Panc1 (cell line): ENCODE results near the gene TPRN. TPM values are rescaled to one million over a fixed set of nuclear protein-coding genes. Genes with fewer than 3 reads are reported as not detected.
A peak's percentile ranks its signal among the peaks of the same experiment; 100 is the strongest.

ENCODE experiments used
- ATAC-seq: fragments of 200-7000 bp; cut with Tn5 transposase; 2 replicates; pipeline ENCODE4 v1.9.1; 2020; ENCODE audit warnings: mild to moderate bottlenecking, moderate library complexity
- BruUV-seq: library from RNA; stranded (reverse); fragments of 400-500 nt; replicated peaks from 2 replicates; lab custom pipeline; 2021; lab: Mats Ljungman, UMichigan
- CTCF ChIA-PET: fragments of 300-600 bp; sonication (Branson Sonifier 250); formaldehyde crosslinking; loops from one replicate; lab custom pipeline; 2022; ENCODE audit warnings: antibody characterized with exemption; lab: Charles Lee
- POLR2A ChIA-PET: fragments of 300-600 bp; sonication (Branson Sonifier 250); formaldehyde crosslinking; loops from one replicate; lab custom pipeline; 2022; ENCODE audit warnings: antibody characterized with exemption; lab: Charles Lee
- DNase-seq: peaks from one replicate; pipeline ENCODE4 v3.0.0-alpha.2; 2010; ENCODE audit warnings: low read depth, low spot score
- H3K27ac ChIP-seq: 2 replicates; pipeline ENCODE4 v1.5.1; 2011; ENCODE audit warnings: mild to moderate bottlenecking, low read length, inconsistent platforms
- H3K27me3 ChIP-seq: fragments of 200-500 bp; sonication (Bioruptor generic); 2 replicates; pipeline ENCODE4 v1.6.0; 2014; ENCODE audit warnings: low read length, inconsistent platforms; ENCODE audit not compliant: control insufficient read depth, insufficient read depth
- H3K36me3 ChIP-seq: fragments of 200-500 bp; sonication (Bioruptor generic); 2 replicates; pipeline ENCODE4 v1.5.1; 2014; ENCODE audit warnings: inconsistent platforms, mild to moderate bottlenecking, low read length, moderate library complexity; ENCODE audit not compliant: control insufficient read depth, insufficient read depth
- H3K4me1 ChIP-seq: 2 replicates; pipeline ENCODE4 v1.5.1; 2011; ENCODE audit warnings: inconsistent platforms, mild to moderate bottlenecking, low read length, moderate library complexity; ENCODE audit not compliant: control insufficient read depth, insufficient read depth
- H3K4me3 ChIP-seq, 2 experiments: 2 replicates each; pipeline ENCODE4 v1.5.1; 2011 to 2012; ENCODE audit warnings: low read depth in 2 of 2, low read length in 2 of 2, mild to moderate bottlenecking in 2 of 2, inconsistent platforms in 1 of 2, moderate library complexity in 1 of 2
- H3K9me3 ChIP-seq: fragments of 200-500 bp; sonication (Bioruptor generic); 2 replicates; pipeline ENCODE4 v1.5.1; 2014; ENCODE audit warnings: low read depth, mild to moderate bottlenecking, inconsistent platforms, low read length, moderate library complexity; ENCODE audit not compliant: control insufficient read depth, insufficient read depth
- CTCF ChIP-seq: fragments of 450-650 bp; IDR thresholded peaks from 2 replicates; pipeline ENCODE4 v1.5.1; 2017; ENCODE audit warnings: mild to moderate bottlenecking
- POLR2AphosphoS5 ChIP-seq: IDR thresholded peaks from 2 replicates; pipeline ENCODE4 v1.6.1; 2012; ENCODE audit warnings: mild to moderate bottlenecking, low read depth, low read length, moderate library complexity
- REST ChIP-seq, 2 experiments: IDR thresholded peaks; 2 replicates each; pipeline ENCODE4 v1.6.1; 2011 to 2012; ENCODE audit warnings: low read depth in 2 of 2, control low read depth in 1 of 2, low read length in 1 of 2, mild to moderate bottlenecking in 1 of 2, moderate library complexity in 1 of 2; ENCODE audit not compliant: insufficient read depth in 1 of 2
- SIN3A ChIP-seq: IDR thresholded peaks from 2 replicates; pipeline ENCODE4 v1.6.1; 2012; ENCODE audit warnings: low read depth, mild to moderate bottlenecking, low read length, moderate library complexity, borderline replicate concordance; ENCODE audit not compliant: insufficient read depth
- TCF7L2 ChIP-seq: IDR thresholded peaks from 2 replicates; pipeline ENCODE4 v1.6.1; 2011; ENCODE audit warnings: mild to moderate bottlenecking, low read depth, low read length, inconsistent platforms
- in situ Hi-C: cut with HindIII; loops from 2 replicates; pipeline ENCODE4 v1.10.0; 2016; ENCODE audit warnings: low sequenced_read_pairs, low pct_unique_long_range_greater_than_20kb
- intact Hi-C: fragments of 100-400 bp; cut with micrococcal nuclease; formaldehyde crosslinking; loops from one replicate; pipeline ENCODE4 v1.10.0; 2022; ENCODE audit not compliant: unreplicated experiment
- total RNA-seq: library from RNA; stranded (reverse); gene quantifications from one replicate; pipeline ENCODE4 v1.2.1, GENCODE V29; 2021; ENCODE audit not compliant: unreplicated experiment

The TPRN gene
- total RNA-seq, 1 experiment from 2014 or later: 21.7 TPM

GRCh38 chr9:137162505-137163364, 37.8 kb downstream of the TPRN start:
- Histone ChIP-seq H3K27ac (no peak overlapping the region), H3K4me1 (peaks cover 4% of the 10 kb centered on the region; the same call in 1 of the 2 replicates), H3K36me3 (no peaks in the 10 kb centered on the region), H3K27me3 (no peaks in the 10 kb centered on the region), H3K9me3 (no peaks in the 10 kb centered on the region), H3K4me3 (peak overlapping the region; percentile 32 to 52)
- intact Hi-C loops (no loop called here), in situ Hi-C loops (no loop called here)
- CTCF ChIA-PET: interaction anchor here (0.6 to 1.2 kb wide), 4 partner anchors 12 to 40 kb away, joined by 5 to 8 read pairs (median 6); no protein-coding TSS in a partner anchor
- POLR2A ChIA-PET: interaction anchor here (0.7 kb wide), 1 partner anchor 80 kb away, joined by 17 read pairs; no protein-coding TSS in a partner anchor
- TF ChIP-seq CTCF: no peak; the same call in 1 of the 2 replicates
- no peak for TF ChIP-seq SIN3A
- TF ChIP-seq REST (IDR thresholded peaks at IDR 0.05; ENCODE audit: insufficient read depth in 1 of 2, low read depth in 2 of 2, low read length in 1 of 2): no peak
- no peak for TF ChIP-seq TCF7L2
- no peak for TF ChIP-seq POLR2AphosphoS5
- BruUV-seq: no TSS peak
- peak; percentile 63 for ATAC-seq
- no peak for DNase-seq

GRCh38 chr9:137161558-137162486, 38.7 kb downstream of the TPRN start:
- ATAC-seq (peak; percentile 23), DNase-seq (no peak)
- intact Hi-C loops (no loop called here), in situ Hi-C loops (no loop called here)
- Histone ChIP-seq H3K9me3 (no peaks in the 10 kb centered on the region), H3K4me3 (peak overlapping the region; percentile 32 to 52), H3K27me3 (no peaks in the 10 kb centered on the region), H3K36me3 (no peaks in the 10 kb centered on the region), H3K27ac (no peak overlapping the region), H3K4me1 (peaks cover 4% of the 10 kb centered on the region; the same call in 1 of the 2 replicates)
- CTCF ChIA-PET: interaction anchor here (1.2 kb wide), 1 partner anchor 34 kb away, joined by 5 read pairs; no protein-coding TSS in a partner anchor
- no peak for TF ChIP-seq SIN3A
- TF ChIP-seq CTCF: no peak
- no peak for TF ChIP-seq REST (IDR thresholded peaks at IDR 0.05; ENCODE audit: insufficient read depth in 1 of 2, low read depth in 2 of 2, low read length in 1 of 2)
- no peak for TF ChIP-seq POLR2AphosphoS5
- TF ChIP-seq TCF7L2: no peak
- no TSS peak for BruUV-seq
- POLR2A ChIA-PET: no interaction called here
